ENCODE data around the gene DEFB121.
"Not testable (repeated sequence)": the region's sequence is repeated elsewhere in the genome, so short reads cannot be mapped to it uniquely, and the experiment has no call there.

DEFB121 gene

GRCh38 chr20:31406115-31406514 lies at the start of gene DEFB121:
DEFB121 (minus strand) TSS chr20:31406215; CDS start chr20:31406152, 63 bp downstream.
- no peak for DNase-seq

GRCh38 chr20:31454361-31454760 lies 48.3 kb upstream of the DEFB121 start:
- DNase-seq = no peak

GRCh38 chr20:31452575-31452974 lies 46.6 kb upstream of the DEFB121 start:
- no peak for DNase-seq

- no peak for DNase-seq
Observed at GRCh38 chr20:31449511-31450414, 43.7 kb upstream of the DEFB121 start.

GRCh38 chr20:31446084-31446819 lies 40.2 kb upstream of the DEFB121 start:
- no peak for DNase-seq

- DNase-seq = no peak
Observed at GRCh38 chr20:31440012-31440659, 34.1 kb upstream of the DEFB121 start, which contains the start of gene DEFB123. DEFB123 (plus strand) TSS chr20:31440632; CDS start chr20:31440699, 67 bp downstream.

- DNase-seq = no peak
Observed at GRCh38 chr20:31430568-31431115, 24.6 kb upstream of the DEFB121 start.

GRCh38 chr20:31427576-31427975 lies 21.6 kb upstream of the DEFB121 start:
- DNase-seq = not testable (repeated sequence)

GRCh38 chr20:31426891-31427551 lies 21.0 kb upstream of the DEFB121 start:
- not testable (repeated sequence) for DNase-seq

GRCh38 chr20:31425797-31426196 lies 19.8 kb upstream of the DEFB121 start:
- DNase-seq = no peak

- DNase-seq = no peak
Observed at GRCh38 chr20:31418307-31418706, 12.3 kb upstream of the DEFB121 start.

GRCh38 chr20:31415653-31416052 lies 9.6 kb upstream of the DEFB121 start:
- DNase-seq = no peak

GRCh38 chr20:31414381-31414780 lies 8.4 kb upstream of the DEFB121 start:
- no peak for DNase-seq

- DNase-seq = no peak
Observed at GRCh38 chr20:31410011-31410410, 4.0 kb upstream of the DEFB121 start.

- DNase-seq = no peak
Observed at GRCh38 chr20:31403886-31404285, 2.1 kb downstream of the DEFB121 start.

GRCh38 chr20:31394900-31395299 lies 11.1 kb downstream of the DEFB121 start:
- DNase-seq = no peak

- DNase-seq = no peak
Observed at GRCh38 chr20:31392836-31393235, 13.2 kb downstream of the DEFB121 start.

- no peak for DNase-seq
Observed at GRCh38 chr20:31390490-31390889, 15.5 kb downstream of the DEFB121 start, which contains the start of gene DEFB119. DEFB119 (minus strand) TSS chr20:31390590; CDS start chr20:31390483, 107 bp downstream.

GRCh38 chr20:31374346-31374745 lies 31.7 kb downstream of the DEFB121 start:
- no peak for DNase-seq

- no peak for DNase-seq
Observed at GRCh38 chr20:31368301-31368700, 37.7 kb downstream of the DEFB121 start, which contains the start of gene DEFB118. DEFB118 (plus strand) TSS chr20:31368601; CDS start chr20:31368651, 50 bp downstream.

GRCh38 chr20:31364272-31364671 lies 41.7 kb downstream of the DEFB121 start:
- DNase-seq = not testable (repeated sequence)

GRCh38 chr20:31363295-31363694 lies 42.7 kb downstream of the DEFB121 start:
- DNase-seq = no peak
